ENCODE data around the gene MAT2B. TPM values are rescaled to one million over a fixed set of nuclear protein-coding genes. Genes with fewer than 3 reads are reported as not detected.

The MAT2B gene
- total and polyA plus RNA-seq, 8 donors: 6.7 to 84.3 (median 37.6) TPM

DNA sequence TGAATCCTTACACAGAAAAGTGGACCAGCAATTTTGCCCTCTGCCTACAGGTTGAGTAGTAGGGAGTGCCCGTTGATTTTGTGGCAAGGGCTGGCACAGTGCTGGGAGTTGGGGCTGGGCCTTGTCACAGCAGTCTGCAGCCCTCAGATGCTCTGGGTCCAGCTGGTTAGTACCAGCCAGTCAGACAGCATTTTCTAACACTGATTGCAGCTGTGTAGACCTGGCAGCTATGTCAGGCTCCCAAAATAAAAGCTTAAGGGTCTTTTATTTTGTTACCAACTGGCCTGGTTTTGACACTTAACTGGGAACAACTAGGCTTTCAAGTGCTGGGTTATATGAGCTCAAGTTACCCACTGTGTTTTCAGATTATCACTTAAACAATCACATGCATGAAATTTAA is 57.7 kb downstream of the MAT2B start:
- intact Hi-C loops (cut with DNase I; ENCODE audit: low total_unique reads): loop anchor here (10.0 kb wide), 1 partner anchor 942 kb away; no protein-coding TSS in a partner anchor
- WGBS, 5 donors: 13 to 29% (median 27%) methylated on average over 1 of the region's 1 CpG
- no peak overlapping the region for H3K27ac ChIP-seq

DNA sequence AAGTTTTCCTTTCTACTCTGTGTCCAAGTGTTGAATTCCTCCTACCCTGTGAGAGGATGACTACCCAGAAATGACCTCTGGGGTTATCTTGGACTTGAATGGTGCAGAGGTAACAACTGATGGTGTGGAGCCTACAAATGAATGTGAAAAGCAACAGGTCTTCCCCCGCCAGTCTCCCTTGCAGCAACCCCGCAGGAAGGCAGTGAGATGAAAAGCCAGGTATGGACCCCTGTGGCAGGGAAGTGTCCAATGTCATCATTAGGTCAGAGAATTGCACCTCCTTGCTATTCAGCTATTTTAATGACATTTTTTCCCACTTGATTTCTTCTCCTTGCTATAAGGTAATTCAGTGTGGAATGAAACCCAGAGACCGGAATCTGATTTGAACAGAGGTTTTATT is 58.5 kb downstream of the MAT2B start:
- WGBS, 5 donors: 55 to 71% (median 67%) methylated on average over 3 of the region's 3 CpGs
- no peak for DNase-seq
- TF ChIP-seq POLR2A (IDR thresholded peaks at IDR 0.05) (no peak), POLR2AphosphoS5 (IDR thresholded peaks at IDR 0.05) (no peak), EP300 (IDR thresholded peaks at IDR 0.05) (no peak)
- TF ChIP-seq, protein P1, sequence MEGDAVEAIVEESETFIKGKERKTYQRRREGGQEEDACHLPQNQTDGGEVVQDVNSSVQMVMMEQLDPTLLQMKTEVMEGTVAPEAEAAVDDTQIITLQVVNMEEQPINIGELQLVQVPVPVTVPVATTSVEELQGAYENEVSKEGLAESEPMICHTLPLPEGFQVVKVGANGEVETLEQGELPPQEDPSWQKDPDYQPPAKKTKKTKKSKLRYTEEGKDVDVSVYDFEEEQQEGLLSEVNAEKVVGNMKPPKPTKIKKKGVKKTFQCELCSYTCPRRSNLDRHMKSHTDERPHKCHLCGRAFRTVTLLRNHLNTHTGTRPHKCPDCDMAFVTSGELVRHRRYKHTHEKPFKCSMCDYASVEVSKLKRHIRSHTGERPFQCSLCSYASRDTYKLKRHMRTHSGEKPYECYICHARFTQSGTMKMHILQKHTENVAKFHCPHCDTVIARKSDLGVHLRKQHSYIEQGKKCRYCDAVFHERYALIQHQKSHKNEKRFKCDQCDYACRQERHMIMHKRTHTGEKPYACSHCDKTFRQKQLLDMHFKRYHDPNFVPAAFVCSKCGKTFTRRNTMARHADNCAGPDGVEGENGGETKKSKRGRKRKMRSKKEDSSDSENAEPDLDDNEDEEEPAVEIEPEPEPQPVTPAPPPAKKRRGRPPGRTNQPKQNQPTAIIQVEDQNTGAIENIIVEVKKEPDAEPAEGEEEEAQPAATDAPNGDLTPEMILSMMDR (IDR thresholded peaks at IDR 0.05): no peak
- Histone ChIP-seq H3K36me3 (no peaks in the 10 kb centered on the region), H3K27me3 (peaks cover 0 to 40% (median 25%) of the 10 kb centered on the region in 3 donors), H3K4me3 (no peak overlapping the region), H3K4me1 (peaks cover 13 to 22% (median 18%) of the 10 kb centered on the region in 4 donors), H3K27ac (no peak overlapping the region), H3K9me3 (no peaks in the 10 kb centered on the region)
- intact Hi-C loops (cut with DNase I; ENCODE audit: low total_unique reads): loop anchor here (10.0 kb wide), 1 partner anchor 941 kb away; no protein-coding TSS in a partner anchor

More for the DNA sequence above, 57.7 kb downstream of the MAT2B start:
- Histone ChIP-seq H3K36me3 (no peaks in the 10 kb centered on the region), H3K9me3 (no peaks in the 10 kb centered on the region), H3K4me3 (no peak overlapping the region), H3K4me1 (peaks cover 13 to 22% (median 18%) of the 10 kb centered on the region in 4 donors), H3K27me3 (peaks cover 0 to 37% (median 22%) of the 10 kb centered on the region in 3 donors)
- DNase-seq: no peak
- TF ChIP-seq POLR2A (IDR thresholded peaks at IDR 0.05): no peak
- TF ChIP-seq EP300 (IDR thresholded peaks at IDR 0.05): no peak
- TF ChIP-seq, protein P1 (IDR thresholded peaks at IDR 0.05): no peak
- TF ChIP-seq POLR2AphosphoS5 (IDR thresholded peaks at IDR 0.05): no peak

- Histone ChIP-seq H3K27ac (no peak overlapping the region), H3K4me1 (peaks cover 13 to 22% (median 18%) of the 10 kb centered on the region in 4 donors), H3K9me3 (no peaks in the 10 kb centered on the region), H3K27me3 (peaks cover 0 to 40% (median 25%) of the 10 kb centered on the region in 3 donors), H3K36me3 (no peaks in the 10 kb centered on the region), H3K4me3 (no peak overlapping the region)
- 7 to 12% (median 11%) methylated on average over 7 of the region's 7 CpGs for WGBS, 5 donors
- intact Hi-C loops (cut with DNase I; ENCODE audit: low total_unique reads): loop anchor here (10.0 kb wide), 1 partner anchor 940 kb away; no protein-coding TSS in a partner anchor
- TF ChIP-seq POLR2AphosphoS5 (IDR thresholded peaks at IDR 0.05) (peak in 1 of 3 donors; percentile 17), EP300 (IDR thresholded peaks at IDR 0.05) (no peak), POLR2A (IDR thresholded peaks at IDR 0.05) (no peak)
- TF ChIP-seq, protein P1 (IDR thresholded peaks at IDR 0.05): peak in 5 of 7 experiments; percentile 73 to 91 (median 78)
- DNase-seq: peak; percentile 62 to 84
These were observed 59.0 kb downstream of the MAT2B start for GRCh38 chr5:163564321-163564938.

DNA sequence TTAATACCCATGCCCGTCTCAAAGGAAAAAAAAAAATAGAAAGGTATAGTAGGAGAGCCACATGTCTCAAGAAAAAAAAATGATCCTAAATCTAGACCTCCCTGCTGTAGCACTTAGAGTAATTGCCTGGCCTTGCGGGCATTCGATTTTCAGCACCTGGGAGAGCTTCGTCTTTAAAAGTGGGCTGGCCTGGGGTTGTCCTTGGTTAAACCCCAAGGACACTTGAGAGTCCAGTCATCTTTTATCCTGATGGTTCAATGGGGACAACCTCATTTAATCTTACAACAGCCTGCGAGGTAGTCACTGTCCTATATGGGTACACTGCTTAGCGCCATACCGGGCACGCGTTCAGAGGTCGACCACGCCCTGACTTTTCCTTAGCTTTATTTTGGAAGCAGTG is 60.1 kb downstream of the MAT2B start:
- Histone ChIP-seq H3K4me1 (peaks cover 13 to 22% (median 18%) of the 10 kb centered on the region in 4 donors), H3K4me3 (peak overlapping the region; percentile 28 to 48 (median 36)), H3K9me3 (no peaks in the 10 kb centered on the region), H3K27ac (no peak overlapping the region), H3K36me3 (no peaks in the 10 kb centered on the region), H3K27me3 (peaks cover 0 to 41% (median 25%) of the 10 kb centered on the region in 3 donors)
- 6 to 14% (median 6%) methylated on average over 11 of the region's 11 CpGs for WGBS, 5 donors
- intact Hi-C loops (cut with DNase I; ENCODE audit: low total_unique reads): loop anchor here (10.0 kb wide), 1 partner anchor 939 kb away; no protein-coding TSS in a partner anchor
- TF ChIP-seq, protein P1 (IDR thresholded peaks at IDR 0.05): no peak
- TF ChIP-seq EP300 (IDR thresholded peaks at IDR 0.05) (no peak), POLR2AphosphoS5 (IDR thresholded peaks at IDR 0.05) (no peak), POLR2A (IDR thresholded peaks at IDR 0.05) (no peak)
- peak in 1 of 2 donors; percentile 42 for DNase-seq

All from stomach (tissue), 9 donors.